ES-I3 (cell line): ENCODE data around the gene CYP8B1.

Source experiments
- H3K36me3 ChIP-seq: 2 replicates; pipeline ENCODE4 v1.6.1; 2013; ENCODE audit warnings: mild to moderate bottlenecking, low read length, control low read depth, moderate library complexity; ENCODE audit not compliant: insufficient read depth
- H3K4me1 ChIP-seq: 2 replicates; pipeline ENCODE4 v1.6.1; 2013; ENCODE audit warnings: mild to moderate bottlenecking, control low read depth, low read length; ENCODE audit not compliant: insufficient read depth
- H3K9ac ChIP-seq: 2 replicates; pipeline ENCODE4 v1.6.1; 2013; ENCODE audit warnings: low read depth, mild to moderate bottlenecking, low read length, moderate library complexity
- H3K9me3 ChIP-seq: 2 replicates; pipeline ENCODE4 v1.6.1; 2013; ENCODE audit warnings: mild to moderate bottlenecking, low read length, moderate library complexity; ENCODE audit not compliant: control insufficient read depth, insufficient read depth

CYP8B1 gene

DNA sequence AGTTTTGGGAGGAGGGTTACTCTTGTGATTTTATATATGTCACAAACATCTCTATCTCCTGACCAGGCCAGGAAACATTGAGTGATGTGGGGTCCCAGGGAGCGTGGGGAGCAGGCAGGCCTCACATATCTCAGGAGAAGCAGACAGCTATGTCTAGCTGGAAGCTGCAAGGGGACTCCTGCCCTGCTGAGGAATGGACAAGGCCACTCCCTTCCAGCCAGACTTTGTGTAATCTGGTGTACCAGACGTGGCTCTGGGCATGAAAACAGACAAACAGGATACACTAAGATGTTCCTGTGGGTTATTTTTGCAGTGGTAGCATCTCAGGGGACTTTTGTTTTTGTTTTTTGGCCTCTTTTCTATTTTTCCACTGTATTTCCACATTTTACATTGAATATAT is 23.2 kb downstream of the CYP8B1 start:
- Histone ChIP-seq H3K9me3 (no peaks in the 10 kb centered on the region), H3K4me1 (no peaks in the 10 kb centered on the region), H3K36me3 (no peaks in the 10 kb centered on the region), H3K9ac (no peak overlapping the region)

DNA sequence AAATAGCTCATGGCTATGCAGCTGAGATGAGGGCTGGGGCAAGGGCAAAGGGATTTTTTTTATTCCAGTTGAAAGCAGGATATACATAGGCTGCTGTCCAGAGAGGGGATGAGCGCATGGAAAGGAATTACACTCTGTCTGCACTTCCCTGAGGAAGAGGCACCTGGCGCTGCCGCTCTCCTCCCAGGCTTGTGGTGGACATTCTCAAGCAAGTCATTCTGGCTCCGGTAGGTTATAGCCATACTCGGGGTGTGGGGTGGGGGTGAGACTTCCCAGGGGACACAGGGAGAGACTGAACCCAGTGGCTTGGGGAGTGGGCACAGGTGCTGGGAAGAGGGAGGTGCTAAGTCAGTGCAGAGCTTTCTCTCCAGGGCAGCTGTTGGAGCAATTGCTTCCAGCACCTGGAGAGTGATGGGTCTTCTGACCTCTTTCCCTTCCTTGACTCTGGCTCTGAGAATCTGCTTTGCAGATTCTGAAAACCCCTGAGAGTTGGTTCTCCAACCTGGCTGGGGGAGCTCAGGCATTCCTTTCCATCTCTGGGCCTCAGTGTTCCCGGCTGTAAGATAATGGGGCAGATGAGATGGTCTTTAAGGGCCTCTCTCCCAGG is 24.3 kb downstream of the CYP8B1 start:
- Histone ChIP-seq H3K36me3 (no peaks in the 10 kb centered on the region), H3K9ac (no peak overlapping the region), H3K4me1 (no peaks in the 10 kb centered on the region), H3K9me3 (no peaks in the 10 kb centered on the region)

- no peak overlapping the region for H3K9ac ChIP-seq
- H3K4me1 ChIP-seq: no peaks in the 10 kb centered on the region
- no peaks in the 10 kb centered on the region for H3K36me3 ChIP-seq
- H3K9me3 ChIP-seq: no peaks in the 10 kb centered on the region
Measured at GRCh38 chr3:42850263-42850662, 25.4 kb downstream of the CYP8B1 start.

GRCh38 chr3:42849017-42849416 is 26.7 kb downstream of the CYP8B1 start:
- Histone ChIP-seq H3K4me1 (peaks cover 3% of the 10 kb centered on the region; the same call in 1 of the 2 replicates), H3K36me3 (no peaks in the 10 kb centered on the region), H3K9me3 (no peaks in the 10 kb centered on the region), H3K9ac (no peak overlapping the region)

- H3K9ac ChIP-seq: no peak overlapping the region
- H3K36me3 ChIP-seq: no peaks in the 10 kb centered on the region
- H3K4me1 ChIP-seq: peaks cover 5% of the 10 kb centered on the region; the same call in 1 of the 2 replicates
- no peaks in the 10 kb centered on the region for H3K9me3 ChIP-seq
Measured at GRCh38 chr3:42847731-42848130, 27.9 kb downstream of the CYP8B1 start.

DNA sequence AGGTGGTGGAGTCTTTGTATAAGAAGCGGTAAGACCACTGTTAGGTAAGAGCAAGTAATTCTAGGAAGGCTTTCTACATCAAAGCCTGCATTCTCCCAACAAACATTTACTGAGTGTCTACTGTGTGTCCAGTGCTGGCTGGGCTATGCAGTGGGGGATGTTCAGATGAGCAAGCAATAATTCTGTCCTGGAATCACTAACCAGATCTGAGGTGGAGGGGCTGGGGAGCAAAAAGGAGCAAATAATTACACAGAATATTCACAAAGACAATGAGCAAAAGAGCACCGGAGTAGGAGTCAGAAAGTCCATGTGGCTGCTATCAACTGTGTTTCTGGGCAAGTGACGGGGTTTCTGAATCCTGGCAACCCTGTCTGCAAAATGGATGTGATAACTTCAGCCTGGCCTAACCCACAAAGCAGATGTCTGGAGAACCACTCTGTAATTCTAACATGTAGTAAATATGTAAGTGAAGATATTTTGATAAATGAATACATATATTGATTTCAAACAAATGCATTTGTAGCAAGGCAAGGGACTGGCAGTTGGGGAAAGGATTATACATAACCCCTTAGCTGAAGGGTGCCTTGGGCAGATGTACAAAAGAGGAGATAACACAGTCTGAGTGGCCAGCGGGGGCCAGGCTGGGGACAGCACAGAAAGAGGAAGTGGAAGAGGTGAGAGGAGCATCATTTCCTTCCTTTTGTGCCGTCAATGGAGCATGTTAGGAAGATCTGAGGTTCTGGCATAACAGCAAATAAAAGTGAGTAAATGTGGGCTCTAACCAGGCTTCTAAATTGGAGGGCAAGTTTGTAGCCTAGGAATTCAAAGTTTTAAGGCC is 28.8 kb downstream of the CYP8B1 start:
- no peak overlapping the region for H3K9ac ChIP-seq
- no peaks in the 10 kb centered on the region for H3K9me3 ChIP-seq
- H3K4me1 ChIP-seq: peaks cover 5% of the 10 kb centered on the region; the same call in 1 of the 2 replicates
- H3K36me3 ChIP-seq: no peaks in the 10 kb centered on the region

GRCh38 chr3:42844815-42845214 is 30.9 kb downstream of the CYP8B1 start:
- H3K9me3 ChIP-seq: no peaks in the 10 kb centered on the region
- no peaks in the 10 kb centered on the region for H3K36me3 ChIP-seq
- H3K9ac ChIP-seq: no peak overlapping the region
- H3K4me1 ChIP-seq: peaks cover 5% of the 10 kb centered on the region; the same call in 1 of the 2 replicates

GRCh38 chr3:42844412-42844713 is 31.3 kb downstream of the CYP8B1 start:
- Histone ChIP-seq H3K36me3 (no peaks in the 10 kb centered on the region), H3K9me3 (no peaks in the 10 kb centered on the region), H3K4me1 (peaks cover 5% of the 10 kb centered on the region; the same call in 1 of the 2 replicates), H3K9ac (no peak overlapping the region)

GRCh38 chr3:42843713-42844411 is 31.8 kb downstream of the CYP8B1 start:
- Histone ChIP-seq H3K9me3 (no peaks in the 10 kb centered on the region), H3K4me1 (peaks cover 5% of the 10 kb centered on the region; the same call in 1 of the 2 replicates), H3K9ac (no peak overlapping the region), H3K36me3 (no peaks in the 10 kb centered on the region)

DNA sequence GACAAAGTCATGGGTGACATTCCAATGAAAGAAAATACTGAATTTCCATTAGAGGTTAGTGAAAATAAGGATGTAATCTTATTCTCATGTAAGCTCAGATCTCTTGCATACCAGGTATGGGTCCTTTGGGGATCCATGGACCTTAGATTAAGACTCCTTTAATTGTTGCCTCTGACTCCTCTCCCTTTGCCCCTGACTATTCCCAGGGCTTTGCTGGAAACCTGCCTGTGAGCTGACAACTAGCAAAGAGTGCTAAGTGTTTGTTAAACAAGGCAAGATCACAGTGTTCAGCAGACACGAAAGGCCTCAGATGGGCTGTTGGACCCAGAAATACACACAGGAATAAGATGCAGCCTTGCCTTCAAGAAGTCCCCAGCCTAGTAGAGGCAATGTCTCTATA is 34.3 kb downstream of the CYP8B1 start:
- Histone ChIP-seq H3K9me3 (no peaks in the 10 kb centered on the region), H3K4me1 (peaks cover 5% of the 10 kb centered on the region; the same call in 1 of the 2 replicates)

DNA sequence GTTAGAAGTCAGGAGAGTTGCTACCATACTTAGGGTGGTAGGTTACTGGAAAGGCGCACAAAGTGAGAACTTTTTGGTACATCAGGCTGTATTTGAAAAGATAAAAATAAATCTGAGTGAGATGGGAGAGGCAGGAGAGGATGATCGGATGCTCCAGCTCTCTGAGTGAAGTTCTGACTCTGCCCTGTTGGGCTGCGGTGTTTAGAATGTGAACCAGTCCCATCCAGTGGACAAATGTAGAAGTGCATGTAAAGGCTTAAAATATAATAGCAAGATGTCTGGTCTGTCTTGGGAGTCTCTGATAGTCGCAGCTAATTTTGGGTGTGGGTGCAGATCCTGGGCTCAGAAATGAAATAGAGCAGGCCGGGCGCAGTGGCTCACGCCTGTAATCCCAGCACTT is 36.1 kb downstream of the CYP8B1 start:
- Histone ChIP-seq H3K36me3 (no peaks in the 10 kb centered on the region), H3K9ac (no peak overlapping the region), H3K4me1 (peaks cover 5% of the 10 kb centered on the region; the same call in 1 of the 2 replicates), H3K9me3 (no peaks in the 10 kb centered on the region)

More for the DNA sequence above, 34.3 kb downstream of the CYP8B1 start:
- no peaks in the 10 kb centered on the region for H3K36me3 ChIP-seq
- H3K9ac ChIP-seq: no peak overlapping the region

DNA sequence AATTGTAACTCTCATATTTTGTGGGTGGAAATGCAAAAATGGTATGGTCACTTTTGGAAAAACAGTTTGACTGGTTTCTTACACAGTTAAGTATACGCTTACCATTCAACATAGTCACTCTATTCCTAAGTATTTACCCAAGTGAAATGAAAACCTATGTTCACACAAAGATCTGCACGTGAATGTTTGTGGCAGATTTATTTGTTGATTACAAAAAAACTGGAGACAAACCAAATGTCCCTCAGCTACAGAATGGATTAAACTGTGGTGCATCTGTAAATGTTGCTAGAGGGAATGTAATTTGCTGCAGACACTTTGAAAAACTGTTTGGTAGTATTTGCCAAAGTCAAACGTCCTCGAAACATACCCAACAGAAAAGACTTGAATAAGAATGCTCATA is 37.1 kb downstream of the CYP8B1 start:
- Histone ChIP-seq H3K4me1 (no peaks in the 10 kb centered on the region), H3K36me3 (no peaks in the 10 kb centered on the region), H3K9ac (no peak overlapping the region), H3K9me3 (no peaks in the 10 kb centered on the region)

GRCh38 chr3:42836150-42837123 is 39.2 kb downstream of the CYP8B1 start:
- no peaks in the 10 kb centered on the region for H3K36me3 ChIP-seq
- no peaks in the 10 kb centered on the region for H3K4me1 ChIP-seq
- H3K9me3 ChIP-seq: no peaks in the 10 kb centered on the region
- H3K9ac ChIP-seq: no peak overlapping the region

DNA sequence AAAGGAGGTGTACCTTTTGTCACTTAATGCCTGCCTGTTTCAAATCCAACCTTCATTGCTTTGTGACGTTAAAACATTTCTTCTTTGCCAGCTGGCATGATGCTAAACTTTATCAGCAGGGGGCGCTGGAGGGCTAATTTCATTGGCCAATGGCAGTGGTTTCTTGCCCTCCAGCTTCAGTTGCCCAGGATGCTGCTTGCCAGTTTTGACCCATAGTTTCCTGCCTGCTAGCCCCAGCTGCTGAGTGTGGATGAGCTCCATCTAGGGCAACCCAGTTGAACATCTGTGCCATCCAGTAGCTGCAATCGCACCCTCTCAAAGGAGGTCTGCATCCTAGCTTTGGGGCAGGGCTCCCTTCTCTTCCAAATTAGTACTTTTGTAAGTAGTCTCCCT is 44.4 kb downstream of the CYP8B1 start:
- H3K9ac ChIP-seq: peak overlapping the region; percentile 17; the same call in 1 of the 2 replicates
- no peaks in the 10 kb centered on the region for H3K9me3 ChIP-seq
- peaks cover 16% of the 10 kb centered on the region; the same call in 1 of the 2 replicates for H3K4me1 ChIP-seq
- H3K36me3 ChIP-seq: no peaks in the 10 kb centered on the region
